Right ventricle myocardium inferior (tissue), 1 donor: ENCODE data around the gene DDA1. TPM values are rescaled to one million over a fixed set of nuclear protein-coding genes. Genes with fewer than 3 reads are reported as not detected.
"Not testable (repeated sequence)": the region's sequence is repeated elsewhere in the genome, so short reads cannot be mapped to it uniquely, and the experiment has no call there.

ENCODE experiments used
- ATAC-seq: fragments of 200-7000 bp; cut with Tn5 transposase; one replicate; pipeline ENCODE4 v1.9.1; 2020; ENCODE audit warnings: mild to moderate bottlenecking, moderate library complexity
- DNase-seq: peaks from one replicate; pipeline ENCODE4 v3.0.0; 2021; ENCODE audit errors: missing footprints
- intact Hi-C: fragments of 100-400 bp; cut with DNase I; formaldehyde crosslinking; loops from one replicate; pipeline ENCODE4 v1.11.0; 2022
- long read RNA-seq: library from polyadenylated mRNA; unstranded; transcript quantifications from one replicate; pipeline ENCODE4 v2.0.0, GENCODE V29; 2021
- total RNA-seq: library from RNA; stranded (reverse); fragmentation: NEBNext Ultra II Directional; extraction: Animal tissue kit (Norgen Biotek cat#: 25700); gene quantifications from one replicate; pipeline ENCODE4 v1.2.1, GENCODE V29; 2021
- donor health status: DM: no; HTN: yes; CAD: no; lungs with severe emphysema.

DDA1 gene
- 28.8 TPM for total RNA-seq
- long read RNA-seq, full-length matches to known transcripts = 5 of 13 reads
- long read RNA-seq, partial matches to known transcripts = 0 of 13 reads
- long read RNA-seq, other reads (novel, unspliced or antisense) = 8 of 13 reads

GRCh38 chr19:17309198-17309964, at the start of gene DDA1:
TSS of gene DDA1 (plus strand) at chr19:17309563. CDS start at chr19:17309655, 92 bp downstream.
- ATAC-seq = peak; percentile 89

GRCh38 chr19:17259934-17260333, 49.4 kb upstream of the DDA1 start:
- no peak for DNase-seq
- intact Hi-C loops = loop anchor here (1.0 to 2.0 kb wide), 2 partner anchors 13 to 21 kb away; partner anchors contain the start of gene ANKLE1
- no peak for ATAC-seq

More at GRCh38 chr19:17309198-17309964, at the start of gene DDA1:
- intact Hi-C loops = no loop called here
- DNase-seq = peak; percentile 99

- intact Hi-C loops = loop anchor here (1.0 to 2.0 kb wide), 2 partner anchors 14 to 20 kb away; partner anchors contain the start of gene ANKLE1
- ATAC-seq (peak; percentile 89), DNase-seq (peak; percentile 91)
Observed at GRCh38 chr19:17260842-17261325, 48.5 kb upstream of the DDA1 start.

- DNase-seq (no peak), ATAC-seq (no peak)
- intact Hi-C loops = no loop called here
Observed at GRCh38 chr19:17262557-17262956, 46.8 kb upstream of the DDA1 start.

- DNase-seq = no peak
- intact Hi-C loops = no loop called here
- ATAC-seq = no peak
Observed at GRCh38 chr19:17263712-17264640, 45.4 kb upstream of the DDA1 start.

GRCh38 chr19:17264641-17264979, 44.8 kb upstream of the DDA1 start, which contains the start of gene USHBP1:
TSS of gene USHBP1 (minus strand) at chr19:17264745. CDS start at chr19:17264299, 446 bp downstream.
- intact Hi-C loops = no loop called here
- ATAC-seq (no peak), DNase-seq (no peak)

- intact Hi-C loops = no loop called here
- ATAC-seq = no peak
- DNase-seq = no peak
Observed at GRCh38 chr19:17266026-17266425, 43.3 kb upstream of the DDA1 start.

GRCh38 chr19:17266589-17266974, 42.8 kb upstream of the DDA1 start:
- ATAC-seq = no peak
- DNase-seq = no peak
- intact Hi-C loops = no loop called here

- peak; percentile 96 for DNase-seq
- ATAC-seq = peak; percentile 98
- intact Hi-C loops = loop anchor here (1.0 kb wide), 2 partner anchors 38 to 52 kb away; partner anchors contain the start of genes MRPL34 and USE1
Observed at GRCh38 chr19:17266975-17267788, 42.2 kb upstream of the DDA1 start, which contains the start of gene BABAM1. TSS of gene BABAM1 (plus strand) at chr19:17267443. CDS start at chr19:17268807, 1,364 bp downstream.

GRCh38 chr19:17268754-17269153, 40.6 kb upstream of the DDA1 start:
- no peak for ATAC-seq
- DNase-seq = no peak
- intact Hi-C loops = no loop called here

- ATAC-seq, DNase-seq, intact Hi-C loops: not testable (repeated sequence)
Observed at GRCh38 chr19:17274892-17275291, 34.5 kb upstream of the DDA1 start.

- ATAC-seq (no peak), DNase-seq (no peak)
- intact Hi-C loops = no loop called here
Observed at GRCh38 chr19:17275441-17276175, 33.8 kb upstream of the DDA1 start.

- no peak for DNase-seq
- intact Hi-C loops = no loop called here
- ATAC-seq = no peak
Observed at GRCh38 chr19:17279436-17279835, 29.9 kb upstream of the DDA1 start.

- intact Hi-C loops = loop anchor here (1.0 to 10.0 kb wide), 4 partner anchors 21 to 507 kb away; no protein-coding TSS in a partner anchor
- DNase-seq (peak; percentile 76), ATAC-seq (peak; percentile 26)
Observed at GRCh38 chr19:17281391-17282304, 27.7 kb upstream of the DDA1 start, which contains the start of gene ANKLE1. TSS of gene ANKLE1 (plus strand) at chr19:17281901. CDS start at chr19:17281921, 20 bp downstream.

GRCh38 chr19:17282488-17283125, 26.8 kb upstream of the DDA1 start:
- intact Hi-C loops = loop anchor here (1.0 to 10.0 kb wide), 3 partner anchors 78 to 508 kb away; no protein-coding TSS in a partner anchor
- ATAC-seq (peak; percentile 93), DNase-seq (peak; percentile 94)
